GM23248 (cell line): ENCODE data around the gene GPBAR1.

Experiments used
- EZH2 ChIP-seq: fragments of 200-600 bp; sonication (generic); IDR thresholded peaks from 2 replicates; pipeline ENCODE4 v1.6.1; 2018; ENCODE audit warnings: antibody characterized with exemption, mild to moderate bottlenecking; ENCODE audit not compliant: insufficient read depth, poor library complexity, severe bottlenecking
- EZH2phosphoT487 ChIP-seq: fragments of 200-600 bp; sonication (generic); IDR thresholded peaks from 2 replicates; pipeline ENCODE4 v1.6.1; 2018; ENCODE audit warnings: antibody characterized with exemption, moderate library complexity, mild to moderate bottlenecking, low read depth; ENCODE audit not compliant: insufficient read depth

GRCh38 chr2:218263817-218264641, 3.2 kb downstream of the GPBAR1 start:
- no peak for TF ChIP-seq EZH2phosphoT487
- TF ChIP-seq EZH2 = no peak
